ENCODE measurements around the gene DGKD.

DNA sequence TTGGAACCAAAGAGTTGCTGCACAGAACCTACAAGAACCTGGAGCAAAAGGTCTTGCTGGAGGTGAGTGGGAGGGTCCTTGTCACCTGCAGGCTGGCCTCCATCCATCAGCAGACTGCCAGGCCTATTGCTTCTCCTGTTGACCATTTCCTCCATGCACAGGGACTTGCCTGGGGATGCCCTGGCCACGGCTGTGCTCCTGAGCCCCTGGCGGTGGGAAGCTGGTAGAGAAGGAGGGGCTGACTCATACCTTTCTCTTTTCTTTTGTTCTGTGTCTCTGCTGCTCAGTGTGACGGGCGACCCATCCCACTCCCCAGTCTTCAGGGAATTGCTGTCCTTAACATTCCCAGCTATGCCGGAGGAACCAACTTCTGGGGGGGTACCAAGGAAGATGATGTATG is 102.6 kb downstream of the DGKD start:
- no peak for TF ChIP-seq POLR2AphosphoS5 (IDR thresholded peaks at IDR 0.05; ENCODE audit: low read depth, low read length)
- TF ChIP-seq POLR2A (IDR thresholded peaks at IDR 0.05; ENCODE audit: low read depth, low read length): no peak
- TF ChIP-seq TAF1 (IDR thresholded peaks at IDR 0.05; ENCODE audit: borderline replicate concordance, low read depth, low read length): no peak

Measured in GM12892 (cell line).